HepG2 (cell line): Measurements from ENCODE around the gene SMIM20. TPM values are rescaled to one million over a fixed set of nuclear protein-coding genes. Genes with fewer than 3 reads are reported as not detected.
"Not testable (repeated sequence)": the region's sequence is repeated elsewhere in the genome, so short reads cannot be mapped to it uniquely, and the experiment has no call there.

Experiments
- ATAC-seq: fragments of 200-7000 bp; cut with Tn5 transposase; 3 replicates; pipeline ENCODE4 v1.9.1; 2020; ENCODE audit warnings: mild to moderate bottlenecking, moderate library complexity
- BruUV-seq: library from RNA; stranded (reverse); fragments of 400-500 nt; replicated peaks from 2 replicates; lab custom pipeline; 2021; lab: Mats Ljungman, UMichigan
- CTCF ChIA-PET: fragments of 300-600 bp; formaldehyde crosslinking; extraction: SDS; loops from one replicate; lab custom pipeline; 2021; ENCODE audit warnings: low total read pairs, inconsistent platforms, low intra/inter-chr PET ratio; lab: Yijun Ruan, JAX
- POLR2A ChIA-PET: fragments of 350-600 bp; sonication (Branson Sonifier 250); formaldehyde crosslinking; loops from one replicate; lab custom pipeline; 2020; ENCODE audit warnings: antibody characterized with exemption, inconsistent platforms; lab: Yijun Ruan, JAX
- DNase-seq: peaks from one replicate; pipeline ENCODE4 v3.0.0-alpha.2; 2015; ENCODE audit warnings: low spot score
- FAIRE-seq: peaks from 3 replicates; lab custom pipeline; 2011; peaks lifted over from hg19 to GRCh38; lab: Jason Lieb, UNC
- H2AFZ ChIP-seq: one replicate; pipeline ENCODE4 v1.6.1; 2011; ENCODE audit warnings: low read length, inconsistent platforms
- H3K27ac ChIP-seq: fragments of 300-600 bp; 3 replicates; pipeline ENCODE4 v1.8.0; 2011; ENCODE audit warnings: mixed run types, mild to moderate bottlenecking, mixed read lengths, low read length, inconsistent platforms; ENCODE audit not compliant: insufficient read depth; ENCODE audit errors: extremely low read length
- H3K27me3 ChIP-seq, 2 experiments: fragments of 200-600 bp in 1 of 2; 2 replicates in 1 of 2; 3 replicates in 1 of 2; pipeline versions ENCODE4 v1.6.0 to v1.8.0; 2011; ENCODE audit warnings: low read length in 2 of 2, mild to moderate bottlenecking in 2 of 2, moderate library complexity in 2 of 2, inconsistent platforms in 1 of 2; ENCODE audit not compliant: insufficient read depth in 2 of 2, control insufficient read depth in 1 of 2
- H3K36me3 ChIP-seq, 2 experiments: fragments of 200-600 bp in 1 of 2; replicated peaks in 1 of 2; 2 replicates in 1 of 2; 3 replicates in 1 of 2; pipeline versions ENCODE4 v1.5.1 to v1.8.0; 2011; ENCODE audit warnings: low read length in 2 of 2, inconsistent platforms in 1 of 2; ENCODE audit not compliant: insufficient read depth in 2 of 2, control insufficient read depth in 1 of 2
- H3K4me1 ChIP-seq: 2 replicates; pipeline ENCODE4 v1.5.1; 2012; ENCODE audit warnings: low read length, inconsistent platforms; ENCODE audit not compliant: insufficient read depth
- H3K4me2 ChIP-seq: 2 replicates; pipeline ENCODE4 v1.6.0; 2011; ENCODE audit warnings: low read depth, low read length, inconsistent platforms
- H3K4me3 ChIP-seq, 3 experiments: fragments of 200-600 bp in 1 of 3; sonication (generic), shearing (Covaris generic) in 1 of 3; replicated peaks in 1 of 3; 2 replicates each; pipeline ENCODE4 v1.5.1; 2011 to 2016; ENCODE audit warnings: low read length in 3 of 3, inconsistent platforms in 2 of 3, low read depth in 2 of 3, mild to moderate bottlenecking in 2 of 3, control low read depth in 1 of 3, mixed read lengths in 1 of 3; ENCODE audit not compliant: insufficient read depth in 1 of 3
- H3K79me2 ChIP-seq: one replicate; pipeline ENCODE4 v1.6.1; 2011; ENCODE audit warnings: low read length, inconsistent platforms; ENCODE audit not compliant: insufficient read depth
- H3K9ac ChIP-seq: 2 replicates; pipeline ENCODE4 v1.6.0; 2011; ENCODE audit warnings: mild to moderate bottlenecking, low read depth, low read length, inconsistent platforms; ENCODE audit not compliant: insufficient read depth
- H3K9me3 ChIP-seq: 2 replicates; pipeline ENCODE4 v1.5.1; 2012; ENCODE audit warnings: mild to moderate bottlenecking, low read length
- H4K20me1 ChIP-seq: 2 replicates; pipeline ENCODE4 v1.6.0; 2011; ENCODE audit warnings: inconsistent platforms, mild to moderate bottlenecking, low read length, moderate library complexity; ENCODE audit not compliant: insufficient read depth
- STAT5B ChIP-seq: sonication (generic); formaldehyde crosslinking; IDR thresholded peaks from 2 replicates; pipeline ENCODE4 v1.4.0; 2020; ENCODE audit warnings: missing genetic modification reagents
- WGBS: methylation state at CpG from one replicate; pipeline ENCODE4 v1.1.6; 2017; ENCODE audit warnings: low lambda C conversion rate; 5-methylcytosine and 5-hydroxymethylcytosine counted together
- in situ Hi-C: cut with HindIII; loops from 2 replicates; pipeline ENCODE4 v1.10.0; 2017; ENCODE audit warnings: low pct_unique_long_range_greater_than_20kb; ENCODE audit not compliant: extremely low pct_ligation_motif_present
- intact Hi-C: fragments of 100-400 bp; cut with micrococcal nuclease; formaldehyde crosslinking; loops from one replicate; pipeline ENCODE4 v1.10.0; 2022; ENCODE audit not compliant: unreplicated experiment
- polyA plus RNA-seq, 8 experiments: library from polyadenylated mRNA; depleted of rRNA in 3 of 8; stranded (reverse) in 7 of 8; unstranded in 1 of 8; fragments of >200 nt; fragmentation: Illumina TruSeq in 4 of 8; extraction: Trizol in 4 of 8; gene quantifications; 2 replicates each; pipeline versions ENCODE4 v1.2.1 to v1.2.3, GENCODE V29; 2011 to 2016; ENCODE audit warnings: low read depth in 4 of 8, missing spikeins in 1 of 8, mixed read lengths in 1 of 8; ENCODE audit not compliant: insufficient read depth in 1 of 8
- total RNA-seq, 5 experiments: library from RNA; depleted of rRNA; stranded (reverse); fragments of >200 nt; fragmentation: Illumina TruSeq; extraction: Trizol; gene quantifications; 2 replicates each; pipeline ENCODE4 v1.2.3, GENCODE V29; 2016; ENCODE audit warnings: low read depth in 1 of 5
- TF ChIP-seq, protein P1 (sequence below): IDR thresholded peaks from 2 replicates; pipeline ENCODE4 v1.6.1; 2016; ENCODE audit warnings: missing biosample characterization, missing genetic modification reagents, low read depth

The SMIM20 gene
- total and polyA plus RNA-seq, 2 of the 13 experiments (the other 11 are each of a cell fraction or from before 2014, with no cell fraction given) = 26.3 to 30.2 TPM

DNA sequence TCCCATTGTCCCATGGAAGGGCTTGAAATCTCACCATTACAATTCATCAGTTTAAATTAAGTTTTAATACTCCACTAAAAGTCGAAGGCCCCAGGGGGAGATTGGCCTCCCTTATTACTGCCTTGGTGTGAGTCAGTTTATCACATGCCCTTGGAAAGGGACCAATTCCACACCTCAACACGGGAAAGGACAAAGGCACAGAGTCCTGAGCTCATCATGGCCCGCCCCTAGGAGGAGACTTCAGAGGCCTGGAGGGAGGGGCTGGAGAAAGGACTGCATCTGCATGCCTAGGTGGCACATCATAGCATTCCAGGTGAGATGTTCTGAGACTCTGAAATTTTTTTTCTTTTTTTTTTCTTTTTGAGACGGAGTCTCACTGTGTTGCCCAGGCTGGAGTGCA lies 48.4 kb upstream of the SMIM20 start:
- no TSS peak for BruUV-seq
- Histone ChIP-seq H3K9me3 (no peaks in the 10 kb centered on the region), H3K36me3 (no peaks in the 10 kb centered on the region), H3K27ac (no peak overlapping the region), H4K20me1 (no peaks in the 10 kb centered on the region), H3K4me1 (0 out of 2 replicates have a peak, but pooled peaks cover 8% of the 10 kb centered on the region), H3K4me2 (no peak overlapping the region), H3K4me3 (no peak overlapping the region), H3K27me3 (peaks cover 4 to 51% of the 10 kb centered on the region in 2 experiments; a peak in 4 of 5 replicates), H2AFZ (no peak overlapping the region), H3K79me2 (no peaks in the 10 kb centered on the region), H3K9ac (no peak overlapping the region)
- WGBS = 21% methylated on average over 4 of the region's 4 CpGs
- in situ Hi-C loops (no loop called here), intact Hi-C loops (no loop called here)
- POLR2A ChIA-PET = no interaction called here
- no peak for ATAC-seq
- FAIRE-seq = no peak
- no peak for DNase-seq
- CTCF ChIA-PET = no interaction called here
- TF ChIP-seq STAT5B = no peak
- TF ChIP-seq, protein P1, sequence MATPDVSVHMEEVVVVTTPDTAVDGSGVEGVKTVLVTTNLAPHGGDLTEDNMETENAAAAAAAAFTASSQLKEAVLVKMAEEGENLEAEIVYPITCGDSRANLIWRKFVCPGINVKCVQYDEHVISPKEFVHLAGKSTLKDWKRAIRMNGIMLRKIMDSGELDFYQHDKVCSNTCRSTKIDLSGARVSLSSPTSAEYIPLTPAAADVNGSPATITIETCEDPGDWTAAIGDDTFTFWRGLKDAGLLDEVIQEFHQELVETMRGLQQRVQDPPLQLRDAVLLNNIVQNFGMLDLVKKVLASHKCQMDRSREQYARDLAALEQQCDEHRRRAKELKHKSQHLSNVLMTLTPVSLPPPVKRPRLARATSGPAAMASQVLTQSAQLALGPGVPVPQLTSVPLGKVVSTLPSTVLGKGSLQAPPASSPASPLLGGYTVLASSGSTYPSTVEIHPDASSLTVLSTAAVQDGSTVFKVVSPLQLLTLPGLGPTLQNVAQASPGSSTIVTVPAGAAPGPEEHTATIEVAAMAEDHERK = no peak

DNA sequence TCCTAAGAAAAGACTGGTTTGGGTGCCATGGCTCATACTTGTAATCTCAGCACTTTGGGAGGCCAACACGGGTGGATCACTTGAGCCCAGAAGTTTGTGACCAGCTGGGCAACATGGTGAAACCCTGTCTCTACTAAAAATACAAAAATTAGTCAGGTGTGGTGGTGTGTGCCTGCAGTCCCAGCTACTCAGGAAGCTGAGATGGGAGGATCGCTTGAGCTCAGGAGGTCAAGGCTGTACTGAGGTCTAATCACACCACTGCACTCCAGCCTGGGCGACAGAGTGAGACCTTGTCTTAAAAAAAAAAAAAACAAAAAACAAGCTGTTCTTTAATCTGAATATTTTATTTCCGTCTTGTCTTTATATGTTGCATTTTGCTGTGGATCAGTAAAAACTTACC lies 47.6 kb upstream of the SMIM20 start:
- H3K79me2 ChIP-seq, FAIRE-seq, intact Hi-C loops, H3K9ac ChIP-seq, H3K4me3 ChIP-seq, H3K36me3 ChIP-seq, POLR2A ChIA-PET, H3K9me3 ChIP-seq, ATAC-seq, H3K4me1 ChIP-seq, H3K27ac ChIP-seq, DNase-seq, CTCF ChIA-PET, H2AFZ ChIP-seq, H4K20me1 ChIP-seq, in situ Hi-C loops, BruUV-seq, H3K4me2 ChIP-seq: not testable (repeated sequence)
- peaks cover 4 to 46% of the 10 kb centered on the region in 2 experiments; a peak in 4 of 5 replicates for H3K27me3 ChIP-seq
- WGBS = 44% methylated on average over 4 of the region's 4 CpGs
